Ishikawa (cell line): ENCODE results near the gene THRAP3.

Experiments used
- CEBPB ChIP-seq: IDR thresholded peaks from 2 replicates; pipeline ENCODE4 v1.6.1; 2012
- CREB1 ChIP-seq: IDR thresholded peaks from 2 replicates; pipeline ENCODE4 v1.6.1; 2012; ENCODE audit warnings: low read depth
- EGR1 ChIP-seq: IDR thresholded peaks from 2 replicates; pipeline ENCODE4 v1.6.1; 2012
- EP300 ChIP-seq: IDR thresholded peaks from 2 replicates; pipeline ENCODE4 v1.6.1; 2012; ENCODE audit warnings: borderline replicate concordance
- FOXM1 ChIP-seq: IDR thresholded peaks from 2 replicates; pipeline ENCODE4 v1.6.1; 2012; ENCODE audit warnings: low read depth, borderline replicate concordance
- NFIC ChIP-seq: IDR thresholded peaks from 2 replicates; pipeline ENCODE4 v1.6.1; 2012
- RAD21 ChIP-seq: IDR thresholded peaks from 2 replicates; pipeline ENCODE4 v1.6.1; 2012; ENCODE audit warnings: low read depth
- TAF1 ChIP-seq: IDR thresholded peaks from 2 replicates; pipeline ENCODE4 v1.6.1; 2012; ENCODE audit warnings: low read depth, mild to moderate bottlenecking
- TCF12 ChIP-seq: IDR thresholded peaks from 2 replicates; pipeline ENCODE4 v1.6.1; 2012; ENCODE audit warnings: low read depth
- TEAD4 ChIP-seq: IDR thresholded peaks from 2 replicates; pipeline ENCODE4 v1.6.1; 2012
- YY1 ChIP-seq: IDR thresholded peaks from 2 replicates; pipeline ENCODE4 v1.6.1; 2012; ENCODE audit warnings: low read depth
- ZBTB7A ChIP-seq: IDR thresholded peaks from 2 replicates; pipeline ENCODE4 v1.6.1; 2012; ENCODE audit warnings: low read depth
- TF ChIP-seq, protein P1 (sequence below): IDR thresholded peaks from 2 replicates; pipeline ENCODE4 v1.6.1; 2012
- TF ChIP-seq, protein P2 (sequence below): IDR thresholded peaks from 2 replicates; pipeline ENCODE4 v1.6.1; 2012; ENCODE audit warnings: low read depth, mild to moderate bottlenecking
- TF ChIP-seq, protein P3 (sequence below): IDR thresholded peaks from 2 replicates; pipeline ENCODE4 v1.6.1; 2012

The THRAP3 gene

DNA sequence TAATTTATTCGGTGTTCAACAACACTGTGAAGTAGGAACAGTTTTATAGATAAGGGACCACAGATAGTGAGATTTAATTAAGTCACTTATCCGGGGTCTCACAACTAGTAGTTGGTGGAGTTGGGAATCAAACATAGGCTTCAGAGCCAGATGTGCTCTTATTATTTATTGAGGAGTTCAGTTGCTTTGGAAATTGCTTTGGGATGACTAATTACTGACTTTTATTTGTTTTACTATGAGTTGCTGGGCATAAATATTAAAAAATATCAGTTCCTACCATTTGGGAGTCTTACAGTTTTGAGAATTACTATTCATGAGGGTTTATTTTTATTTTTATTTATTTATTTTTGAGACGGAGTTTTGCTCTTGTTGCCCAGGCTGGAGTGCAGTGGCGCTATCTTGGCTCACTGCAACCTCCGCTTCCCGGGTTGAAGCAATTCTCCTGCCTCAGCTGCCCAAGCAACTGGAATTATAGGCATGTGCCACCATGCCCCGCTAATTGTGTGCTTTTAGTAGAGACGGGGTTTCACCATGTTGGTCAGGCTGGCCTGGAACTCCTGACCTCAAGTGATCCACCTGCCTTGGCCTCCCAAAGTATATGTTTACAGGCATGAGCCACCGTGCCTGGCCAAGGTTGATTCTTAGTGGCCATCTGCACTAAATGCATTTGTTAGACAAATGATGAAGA lies 27.7 kb downstream of the THRAP3 start:
- TF ChIP-seq EGR1 (no peak), FOXM1 (no peak), CEBPB (no peak), RAD21 (no peak), ZBTB7A (no peak), TAF1 (no peak)
- TF ChIP-seq, protein P1, sequence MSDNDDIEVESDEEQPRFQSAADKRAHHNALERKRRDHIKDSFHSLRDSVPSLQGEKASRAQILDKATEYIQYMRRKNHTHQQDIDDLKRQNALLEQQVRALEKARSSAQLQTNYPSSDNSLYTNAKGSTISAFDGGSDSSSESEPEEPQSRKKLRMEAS = no peak
- TF ChIP-seq, protein P2, sequence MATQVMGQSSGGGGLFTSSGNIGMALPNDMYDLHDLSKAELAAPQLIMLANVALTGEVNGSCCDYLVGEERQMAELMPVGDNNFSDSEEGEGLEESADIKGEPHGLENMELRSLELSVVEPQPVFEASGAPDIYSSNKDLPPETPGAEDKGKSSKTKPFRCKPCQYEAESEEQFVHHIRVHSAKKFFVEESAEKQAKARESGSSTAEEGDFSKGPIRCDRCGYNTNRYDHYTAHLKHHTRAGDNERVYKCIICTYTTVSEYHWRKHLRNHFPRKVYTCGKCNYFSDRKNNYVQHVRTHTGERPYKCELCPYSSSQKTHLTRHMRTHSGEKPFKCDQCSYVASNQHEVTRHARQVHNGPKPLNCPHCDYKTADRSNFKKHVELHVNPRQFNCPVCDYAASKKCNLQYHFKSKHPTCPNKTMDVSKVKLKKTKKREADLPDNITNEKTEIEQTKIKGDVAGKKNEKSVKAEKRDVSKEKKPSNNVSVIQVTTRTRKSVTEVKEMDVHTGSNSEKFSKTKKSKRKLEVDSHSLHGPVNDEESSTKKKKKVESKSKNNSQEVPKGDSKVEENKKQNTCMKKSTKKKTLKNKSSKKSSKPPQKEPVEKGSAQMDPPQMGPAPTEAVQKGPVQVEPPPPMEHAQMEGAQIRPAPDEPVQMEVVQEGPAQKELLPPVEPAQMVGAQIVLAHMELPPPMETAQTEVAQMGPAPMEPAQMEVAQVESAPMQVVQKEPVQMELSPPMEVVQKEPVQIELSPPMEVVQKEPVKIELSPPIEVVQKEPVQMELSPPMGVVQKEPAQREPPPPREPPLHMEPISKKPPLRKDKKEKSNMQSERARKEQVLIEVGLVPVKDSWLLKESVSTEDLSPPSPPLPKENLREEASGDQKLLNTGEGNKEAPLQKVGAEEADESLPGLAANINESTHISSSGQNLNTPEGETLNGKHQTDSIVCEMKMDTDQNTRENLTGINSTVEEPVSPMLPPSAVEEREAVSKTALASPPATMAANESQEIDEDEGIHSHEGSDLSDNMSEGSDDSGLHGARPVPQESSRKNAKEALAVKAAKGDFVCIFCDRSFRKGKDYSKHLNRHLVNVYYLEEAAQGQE = no peak

DNA sequence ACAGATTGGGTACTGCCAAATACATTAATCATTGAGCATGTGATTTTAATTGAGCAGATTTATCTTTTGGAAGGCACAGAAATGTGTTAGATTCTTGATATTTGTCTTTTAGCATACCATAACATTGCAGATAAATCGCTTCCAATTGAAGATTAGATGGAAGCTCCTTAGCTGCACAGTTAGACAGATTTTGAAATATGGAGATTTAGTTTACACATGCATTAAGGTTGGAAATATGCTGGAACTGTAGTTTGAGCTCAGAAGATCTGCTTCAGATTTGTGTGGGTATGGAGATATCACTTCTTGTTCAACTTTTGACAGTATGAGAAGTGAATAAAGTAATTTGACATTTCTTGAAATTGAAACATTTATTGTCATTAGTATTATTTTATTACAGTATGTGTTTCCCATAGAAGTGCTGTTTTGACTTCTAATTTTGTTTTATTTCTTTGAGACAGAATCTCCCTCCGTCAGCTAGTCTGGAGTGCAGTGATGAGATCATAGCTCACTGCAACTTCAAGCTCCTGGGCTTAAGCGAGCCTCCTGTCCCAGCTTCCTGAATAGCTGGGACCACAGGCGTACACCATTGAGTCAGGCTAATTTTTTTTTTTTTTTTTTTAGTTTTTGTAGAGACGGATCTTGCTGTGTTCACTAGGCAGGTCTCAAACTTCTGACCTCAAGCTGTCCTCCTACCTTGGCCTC lies 29.1 kb downstream of the THRAP3 start:
- TF ChIP-seq, protein P3, sequence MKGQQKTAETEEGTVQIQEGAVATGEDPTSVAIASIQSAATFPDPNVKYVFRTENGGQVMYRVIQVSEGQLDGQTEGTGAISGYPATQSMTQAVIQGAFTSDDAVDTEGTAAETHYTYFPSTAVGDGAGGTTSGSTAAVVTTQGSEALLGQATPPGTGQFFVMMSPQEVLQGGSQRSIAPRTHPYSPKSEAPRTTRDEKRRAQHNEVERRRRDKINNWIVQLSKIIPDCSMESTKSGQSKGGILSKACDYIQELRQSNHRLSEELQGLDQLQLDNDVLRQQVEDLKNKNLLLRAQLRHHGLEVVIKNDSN = no peak

DNA sequence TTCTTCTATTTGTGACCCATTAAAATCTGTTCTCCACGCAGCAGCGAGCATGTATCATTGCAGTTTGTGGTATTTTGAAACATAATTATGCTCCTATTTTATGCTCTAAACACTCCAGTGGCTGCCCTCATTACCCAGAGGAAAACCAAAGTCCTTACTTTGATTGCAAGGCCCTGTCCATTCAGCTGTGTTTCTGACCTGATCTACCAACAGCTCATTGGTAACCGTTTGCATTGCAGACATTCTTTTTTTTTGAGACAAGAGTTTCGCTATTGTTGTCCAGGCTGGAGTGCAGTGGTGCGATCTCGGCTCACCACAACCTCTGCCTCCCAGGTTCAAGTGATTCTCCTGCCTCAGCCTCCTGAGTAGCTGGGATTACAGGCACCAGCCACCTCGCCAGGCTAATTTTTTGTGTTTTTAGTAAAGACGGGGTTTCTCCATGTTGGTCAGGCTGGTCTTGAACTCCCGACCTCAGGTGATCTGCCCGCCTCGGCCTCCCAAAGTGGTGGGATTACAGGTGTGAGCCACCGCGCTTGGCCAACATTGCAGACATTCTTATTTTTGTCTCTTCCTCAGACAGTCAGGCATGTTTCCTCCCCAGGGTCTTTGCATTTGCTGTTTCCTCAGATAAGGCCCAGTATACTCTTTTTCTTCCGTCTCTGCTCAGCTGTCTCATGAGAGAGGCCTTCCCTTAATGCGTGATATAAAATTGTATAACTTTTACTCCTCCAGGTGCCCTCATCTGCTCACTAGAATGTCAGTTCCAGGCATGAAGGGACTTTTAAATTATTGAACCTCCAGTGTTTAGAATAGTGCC lies 32.5 kb downstream of the THRAP3 start:
- TF ChIP-seq, protein P1 = no peak
- no peak for TF ChIP-seq ZBTB7A
- TF ChIP-seq EP300 = no peak
- no peak for TF ChIP-seq CREB1
- TF ChIP-seq TCF12 = no peak
- no peak for TF ChIP-seq EGR1
- no peak for TF ChIP-seq YY1
- TF ChIP-seq TEAD4 = no peak
- no peak for TF ChIP-seq TAF1
- TF ChIP-seq, protein P2 = no peak
- TF ChIP-seq, protein P3 = no peak
- no peak for TF ChIP-seq RAD21
- no peak for TF ChIP-seq NFIC
- no peak for TF ChIP-seq CEBPB
- TF ChIP-seq FOXM1 = no peak

DNA sequence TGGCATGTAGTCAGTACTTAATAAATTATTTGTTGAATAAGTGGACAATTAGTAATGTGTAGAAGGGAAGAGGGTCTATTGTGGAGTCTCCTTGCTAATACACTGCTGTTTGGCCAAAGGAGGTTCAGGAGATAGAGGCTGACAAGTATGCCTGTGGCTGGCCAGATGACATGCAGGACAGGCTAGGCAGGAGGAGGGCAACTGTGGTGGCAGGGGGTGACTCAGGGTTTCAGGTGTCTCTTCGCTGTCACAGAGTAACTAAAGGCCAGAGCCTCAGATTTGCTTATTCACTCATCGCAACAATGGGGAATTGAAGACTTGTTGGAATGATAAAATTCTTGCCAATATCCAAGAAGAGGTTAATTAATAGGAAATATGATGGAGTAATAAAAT lies 33.1 kb downstream of the THRAP3 start:
- TF ChIP-seq YY1 = no peak
- TF ChIP-seq, protein P1 = no peak
- TF ChIP-seq RAD21 = no peak

DNA sequence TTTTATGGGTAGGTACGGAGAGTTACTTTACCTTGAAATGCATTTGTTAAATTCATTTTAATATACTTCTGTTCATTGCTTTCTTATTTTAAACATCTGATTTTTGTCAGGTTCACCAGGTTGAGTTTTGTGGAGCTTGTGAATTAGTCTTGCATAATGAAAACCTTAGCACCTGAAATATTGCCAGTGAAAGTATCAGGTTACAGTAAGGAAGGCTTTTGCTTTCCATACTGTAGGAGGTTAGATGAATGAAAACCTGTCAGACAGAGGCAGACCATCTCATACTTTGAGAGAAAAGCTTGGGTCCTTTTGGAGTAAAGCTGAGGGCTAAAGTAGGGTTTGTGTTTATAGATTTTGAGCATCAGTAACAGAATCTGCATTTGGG lies 34.7 kb downstream of the THRAP3 start:
- TF ChIP-seq NFIC (no peak), ZBTB7A (no peak), EP300 (no peak), CEBPB (peak; percentile 64; the same call in 1 of the 2 replicates)

DNA sequence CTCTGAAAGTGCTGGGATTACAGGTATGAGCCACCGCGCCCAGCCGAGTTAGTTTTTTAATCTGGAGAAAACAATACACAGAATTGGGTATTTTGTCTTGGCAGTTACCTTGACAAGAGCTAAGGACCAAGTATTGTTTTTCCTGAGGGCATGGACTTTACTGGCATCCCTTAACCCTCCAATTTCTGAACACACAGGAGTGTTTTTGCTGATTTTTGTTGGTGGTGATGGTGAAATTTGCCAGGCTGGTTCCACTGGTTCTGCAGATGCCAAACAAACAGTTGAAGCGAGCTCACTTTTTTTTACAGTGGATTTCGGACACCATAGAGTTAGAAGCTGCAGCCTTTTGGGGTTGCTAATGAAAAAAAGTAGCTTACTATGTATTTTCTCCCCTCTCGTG lies 44.7 kb downstream of the THRAP3 start:
- TF ChIP-seq NFIC = no peak
- TF ChIP-seq, protein P1 = no peak
- TF ChIP-seq, protein P2 = no peak
- no peak for TF ChIP-seq CEBPB
- no peak for TF ChIP-seq EP300
- no peak for TF ChIP-seq ZBTB7A
